Esophagus muscularis mucosa (tissue), 4 donors: ENCODE results near the gene TNFRSF19.

Experiments used
- EP300 ChIP-seq: sonication (generic); formaldehyde crosslinking; IDR thresholded peaks from one replicate; pipeline ENCODE4 v1.6.1; 2017; ENCODE audit warnings: antibody characterized with exemption
- POLR2A ChIP-seq: fragments of 450-650 bp; IDR thresholded peaks from one replicate; pipeline ENCODE4 v1.6.1; 2017; ENCODE audit warnings: antibody characterized with exemption, moderate library complexity, mild to moderate bottlenecking, low read depth
- TF ChIP-seq, protein P1 (sequence below), 3 experiments: fragments of 200-600 bp in 2 of 3; fragments of 450-650 bp in 1 of 3; sonication (generic) in 2 of 3; IDR thresholded peaks; one replicate each; pipeline ENCODE4 v1.5.1; 2017 to 2019; ENCODE audit warnings: antibody characterized with exemption in 3 of 3, mild to moderate bottlenecking in 2 of 3, moderate library complexity in 1 of 3

DNA sequence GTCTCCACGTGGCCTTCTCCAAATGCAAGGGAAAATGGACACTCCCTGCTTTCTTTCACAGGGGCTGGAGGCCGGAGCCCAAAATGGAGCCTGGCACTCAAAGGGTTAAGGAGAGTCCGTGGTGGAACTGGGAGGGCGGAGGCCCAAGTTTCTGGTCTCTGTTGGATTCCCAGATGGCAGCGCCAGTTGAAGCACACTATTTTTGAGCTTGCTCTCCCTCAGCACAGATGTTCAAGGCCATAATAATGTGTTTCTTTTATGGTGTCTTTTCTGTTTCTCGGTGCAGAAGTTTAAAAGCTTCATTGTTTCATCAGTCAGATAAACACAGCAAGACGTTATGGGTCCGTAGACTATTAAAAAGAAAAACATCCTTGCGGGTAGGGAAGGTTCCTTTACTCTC, 67.6 kb downstream of the TNFRSF19 start:
- TF ChIP-seq POLR2A = no peak
- TF ChIP-seq, protein P1, sequence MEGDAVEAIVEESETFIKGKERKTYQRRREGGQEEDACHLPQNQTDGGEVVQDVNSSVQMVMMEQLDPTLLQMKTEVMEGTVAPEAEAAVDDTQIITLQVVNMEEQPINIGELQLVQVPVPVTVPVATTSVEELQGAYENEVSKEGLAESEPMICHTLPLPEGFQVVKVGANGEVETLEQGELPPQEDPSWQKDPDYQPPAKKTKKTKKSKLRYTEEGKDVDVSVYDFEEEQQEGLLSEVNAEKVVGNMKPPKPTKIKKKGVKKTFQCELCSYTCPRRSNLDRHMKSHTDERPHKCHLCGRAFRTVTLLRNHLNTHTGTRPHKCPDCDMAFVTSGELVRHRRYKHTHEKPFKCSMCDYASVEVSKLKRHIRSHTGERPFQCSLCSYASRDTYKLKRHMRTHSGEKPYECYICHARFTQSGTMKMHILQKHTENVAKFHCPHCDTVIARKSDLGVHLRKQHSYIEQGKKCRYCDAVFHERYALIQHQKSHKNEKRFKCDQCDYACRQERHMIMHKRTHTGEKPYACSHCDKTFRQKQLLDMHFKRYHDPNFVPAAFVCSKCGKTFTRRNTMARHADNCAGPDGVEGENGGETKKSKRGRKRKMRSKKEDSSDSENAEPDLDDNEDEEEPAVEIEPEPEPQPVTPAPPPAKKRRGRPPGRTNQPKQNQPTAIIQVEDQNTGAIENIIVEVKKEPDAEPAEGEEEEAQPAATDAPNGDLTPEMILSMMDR (IDR thresholded peaks at IDR 0.05) = no peak
- no peak for TF ChIP-seq EP300
